ENCODE measurements around the gene RAB3IP. TPM values are rescaled to one million over a fixed set of nuclear protein-coding genes. Genes with fewer than 3 reads are reported as not detected.

RAB3IP gene
- total RNA-seq, 2 donors from 2014 or later = 19.6 to 27.7 TPM

DNA sequence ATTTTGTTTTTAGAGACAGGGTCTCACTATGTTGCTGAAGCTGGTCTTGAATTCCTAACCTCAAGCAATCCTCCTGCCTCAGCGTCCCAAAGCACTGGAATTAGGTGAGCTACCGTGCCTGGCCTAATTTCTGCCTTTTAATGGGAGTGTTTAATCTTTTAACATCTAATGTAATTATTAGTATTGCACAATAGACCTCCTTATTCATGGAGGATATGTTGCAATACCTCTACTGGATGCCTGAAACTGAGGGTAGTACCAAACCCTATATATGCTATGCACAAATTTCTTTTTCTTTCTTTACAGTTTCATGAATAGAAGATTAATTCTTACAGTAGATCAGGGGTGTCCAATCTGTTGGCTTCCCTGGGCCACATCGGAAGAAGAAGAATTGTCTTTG lies 134.1 kb downstream of the RAB3IP start:
- Mint-ChIP-seq H3K4me1 (ENCODE audit: low read depth in 2 of 2) (no peaks in the 10 kb centered on the region), H3K4me3 (no peak overlapping the region), H3K9me3 (no peaks in the 10 kb centered on the region), H3K36me3 (no peaks in the 10 kb centered on the region), H3K27me3 (peaks cover 30 to 36% of the 10 kb centered on the region in 2 donors), H3K27ac (no peak overlapping the region)
- ATAC-seq (no peak), DNase-seq (ENCODE audit: low spot score) (no peak)

Other genes starting within 250 kb of the RAB3IP start
- 100 to 1,000 TPM; 225 to 394 TPM for gene CCT2, start 153.4 kb upstream of the RAB3IP start, total RNA-seq
- not detected for gene LRRC10, start 128.0 kb upstream of the RAB3IP start, total RNA-seq
- gene BEST3, start 39.6 kb upstream of the RAB3IP start, total RNA-seq = not detected
- gene MYRFL, start 86.4 kb downstream of the RAB3IP start, total RNA-seq = not detected